Astrocyte (in vitro differentiated cells and primary cell): Measurements from ENCODE around the gene SCGB3A1.

Source experiments
- EZH2 ChIP-seq: IDR thresholded peaks from 2 replicates; pipeline ENCODE4 v1.6.1; 2012; ENCODE audit warnings: mild to moderate bottlenecking, low read length, inconsistent platforms; ENCODE audit not compliant: insufficient read depth
- TF ChIP-seq, protein P1 (sequence below): IDR thresholded peaks from 2 replicates; pipeline ENCODE4 v1.5.1; 2011; ENCODE audit warnings: low read depth, mild to moderate bottlenecking, inconsistent platforms, low read length, moderate library complexity; ENCODE audit not compliant: insufficient read depth

GRCh38 chr5:180602481-180603075 is 11.3 kb upstream of the SCGB3A1 start:
- TF ChIP-seq, protein P1, sequence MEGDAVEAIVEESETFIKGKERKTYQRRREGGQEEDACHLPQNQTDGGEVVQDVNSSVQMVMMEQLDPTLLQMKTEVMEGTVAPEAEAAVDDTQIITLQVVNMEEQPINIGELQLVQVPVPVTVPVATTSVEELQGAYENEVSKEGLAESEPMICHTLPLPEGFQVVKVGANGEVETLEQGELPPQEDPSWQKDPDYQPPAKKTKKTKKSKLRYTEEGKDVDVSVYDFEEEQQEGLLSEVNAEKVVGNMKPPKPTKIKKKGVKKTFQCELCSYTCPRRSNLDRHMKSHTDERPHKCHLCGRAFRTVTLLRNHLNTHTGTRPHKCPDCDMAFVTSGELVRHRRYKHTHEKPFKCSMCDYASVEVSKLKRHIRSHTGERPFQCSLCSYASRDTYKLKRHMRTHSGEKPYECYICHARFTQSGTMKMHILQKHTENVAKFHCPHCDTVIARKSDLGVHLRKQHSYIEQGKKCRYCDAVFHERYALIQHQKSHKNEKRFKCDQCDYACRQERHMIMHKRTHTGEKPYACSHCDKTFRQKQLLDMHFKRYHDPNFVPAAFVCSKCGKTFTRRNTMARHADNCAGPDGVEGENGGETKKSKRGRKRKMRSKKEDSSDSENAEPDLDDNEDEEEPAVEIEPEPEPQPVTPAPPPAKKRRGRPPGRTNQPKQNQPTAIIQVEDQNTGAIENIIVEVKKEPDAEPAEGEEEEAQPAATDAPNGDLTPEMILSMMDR: no peak
- no peak for TF ChIP-seq EZH2
